ENCODE data around the gene SIL1.
"Not testable (repeated sequence)": the region's sequence is repeated elsewhere in the genome, so short reads cannot be mapped to it uniquely, and the experiment has no call there.

Gene SIL1

DNA sequence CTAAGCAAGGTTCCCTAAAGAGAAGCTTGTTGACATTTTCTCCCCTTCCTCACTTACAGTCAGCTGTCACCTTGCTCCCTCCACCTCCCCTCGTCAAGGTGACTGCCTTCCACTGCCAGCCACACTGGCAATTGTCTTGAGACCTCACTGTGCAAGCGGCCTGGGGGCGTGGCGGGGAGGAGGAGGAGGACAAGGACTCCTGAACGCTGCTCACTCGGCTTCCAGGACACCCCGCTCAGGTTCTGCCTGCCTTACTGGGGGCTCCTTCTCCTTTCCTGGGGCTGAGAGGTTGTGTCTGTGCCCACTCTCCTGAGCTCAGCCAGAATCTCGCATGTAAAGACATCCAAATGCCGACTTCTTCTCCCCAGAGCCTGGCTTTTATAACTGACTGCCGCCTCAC, 262.7 kb downstream of the SIL1 start:
- no peak for DNase-seq

GRCh38 chr5:138934971-138935370, 263.2 kb downstream of the SIL1 start:
- no peak for DNase-seq

DNA sequence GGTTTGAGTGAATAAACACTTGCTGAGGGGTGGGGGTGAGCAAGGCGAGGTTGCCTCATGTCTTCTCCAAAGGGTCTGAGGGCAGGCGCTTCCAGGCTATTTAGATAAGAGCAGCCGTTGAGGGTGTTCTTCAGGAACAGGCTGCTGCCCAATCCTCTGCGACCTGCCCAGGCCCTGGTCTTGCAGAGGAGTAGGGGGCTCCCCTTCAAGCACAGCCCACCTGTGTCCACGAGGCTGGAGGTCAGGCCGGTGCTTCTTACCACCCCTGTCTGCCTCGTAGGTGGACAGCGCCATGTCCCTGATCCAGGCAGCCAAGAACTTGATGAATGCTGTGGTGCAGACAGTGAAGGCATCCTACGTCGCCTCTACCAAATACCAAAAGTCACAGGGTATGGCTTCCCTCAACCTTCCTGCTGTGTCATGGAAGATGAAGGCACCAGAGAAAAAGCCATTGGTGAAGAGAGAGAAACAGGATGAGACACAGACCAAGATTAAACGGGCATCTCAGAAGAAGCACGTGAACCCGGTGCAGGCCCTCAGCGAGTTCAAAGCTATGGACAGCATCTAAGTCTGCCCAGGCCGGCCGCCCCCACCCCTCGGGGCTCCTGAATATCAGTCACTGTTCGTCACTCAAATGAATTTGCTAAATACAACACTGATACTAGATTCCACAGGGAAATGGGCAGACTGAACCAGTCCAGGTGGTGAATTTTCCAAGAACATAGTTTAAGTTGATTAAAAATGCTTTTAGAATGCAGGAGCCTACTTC, 264.5 kb downstream of the SIL1 start:
- no peak for DNase-seq

DNA sequence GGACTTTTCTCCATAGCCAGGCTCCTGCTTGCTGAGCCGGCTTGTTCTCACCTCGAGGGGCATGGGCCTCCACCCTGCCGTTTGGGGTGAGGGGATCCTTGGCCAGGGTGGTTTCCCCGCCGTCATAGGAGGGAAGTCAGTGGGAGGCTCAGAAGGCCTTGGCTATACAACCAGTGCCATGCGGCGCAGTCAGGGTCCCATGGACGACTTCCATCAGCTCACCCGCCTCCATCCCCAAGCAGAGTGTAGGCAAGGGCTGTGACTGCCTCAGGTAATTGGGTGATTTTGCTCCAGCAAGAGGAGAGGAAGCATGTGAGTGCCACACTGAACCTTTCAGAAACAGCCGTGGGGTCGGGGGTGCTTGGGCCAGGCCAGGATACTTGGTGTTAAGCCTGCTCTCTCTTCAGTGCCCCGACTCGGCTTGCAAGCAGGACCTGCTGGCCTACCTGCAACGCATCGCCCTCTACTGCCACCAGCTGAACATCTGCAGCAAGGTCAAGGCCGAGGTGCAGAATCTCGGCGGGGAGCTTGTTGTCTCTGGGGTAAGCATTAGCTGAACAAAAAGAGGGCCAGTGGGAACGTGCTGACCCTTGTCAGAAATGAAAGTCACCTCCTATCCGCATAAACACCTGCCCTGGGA, 265.9 kb downstream of the SIL1 start:
- DNase-seq = no peak

- DNase-seq = no peak
These were observed 267.6 kb downstream of the SIL1 start for GRCh38 chr5:138930371-138931097.

DNA sequence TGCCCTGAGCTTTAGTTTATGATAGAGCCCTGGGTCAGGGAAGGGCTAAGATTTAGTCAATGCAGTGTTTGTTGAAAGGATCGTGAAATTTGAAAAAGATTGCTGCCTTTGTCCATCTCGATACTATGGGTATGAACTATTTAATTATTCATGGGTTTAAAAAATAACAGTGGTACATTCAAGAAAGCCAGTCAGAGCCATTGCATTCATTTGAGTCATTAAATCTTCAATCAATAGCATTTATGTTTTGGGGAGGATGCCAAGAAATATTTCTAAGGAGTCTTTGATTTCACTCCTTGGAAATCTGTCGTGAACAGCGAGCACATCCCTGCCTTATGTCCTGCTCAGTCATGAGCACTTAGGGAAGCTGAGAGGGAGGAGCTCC, 268.6 kb downstream of the SIL1 start:
- no peak for DNase-seq

DNA sequence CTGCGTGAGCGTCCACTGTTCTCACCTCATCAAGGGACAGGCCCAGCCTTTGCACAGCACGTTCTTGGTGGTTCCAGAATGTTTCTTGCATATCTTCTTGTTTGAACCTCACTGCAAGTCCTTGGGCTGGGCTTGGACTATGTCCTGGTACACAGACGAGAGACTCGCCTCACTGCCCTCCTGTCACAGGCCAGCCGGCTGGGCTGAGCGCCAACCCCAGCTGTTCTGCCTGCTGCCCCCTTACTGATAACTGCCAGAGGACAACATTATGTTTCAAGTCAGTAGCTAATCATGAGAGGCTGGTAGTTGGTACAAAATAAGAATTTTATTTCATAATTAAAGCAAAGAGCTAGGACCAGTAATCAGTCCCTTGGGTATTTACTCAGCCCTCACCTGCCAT, 270.2 kb downstream of the SIL1 start:
- DNase-seq = no peak

DNA sequence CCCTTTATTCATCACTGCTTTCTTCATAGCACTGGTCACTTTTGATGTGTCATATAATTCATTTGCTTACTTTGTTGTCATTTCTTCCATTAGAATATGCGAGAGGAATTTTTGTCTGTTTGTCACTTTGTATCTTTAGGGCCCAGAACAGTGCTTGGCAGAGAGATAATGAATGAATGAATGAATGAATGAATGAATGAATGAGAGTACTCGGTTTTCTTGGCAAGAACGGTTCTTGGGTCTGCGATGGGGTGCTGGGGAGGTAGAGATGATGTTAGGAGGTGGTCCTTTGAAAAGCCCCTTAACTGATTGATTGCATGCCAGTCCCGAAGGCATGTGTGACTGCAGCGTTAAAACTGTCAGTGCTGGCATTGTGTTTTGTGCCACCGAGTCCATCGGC, 270.6 kb downstream of the SIL1 start:
- no peak for DNase-seq

DNA sequence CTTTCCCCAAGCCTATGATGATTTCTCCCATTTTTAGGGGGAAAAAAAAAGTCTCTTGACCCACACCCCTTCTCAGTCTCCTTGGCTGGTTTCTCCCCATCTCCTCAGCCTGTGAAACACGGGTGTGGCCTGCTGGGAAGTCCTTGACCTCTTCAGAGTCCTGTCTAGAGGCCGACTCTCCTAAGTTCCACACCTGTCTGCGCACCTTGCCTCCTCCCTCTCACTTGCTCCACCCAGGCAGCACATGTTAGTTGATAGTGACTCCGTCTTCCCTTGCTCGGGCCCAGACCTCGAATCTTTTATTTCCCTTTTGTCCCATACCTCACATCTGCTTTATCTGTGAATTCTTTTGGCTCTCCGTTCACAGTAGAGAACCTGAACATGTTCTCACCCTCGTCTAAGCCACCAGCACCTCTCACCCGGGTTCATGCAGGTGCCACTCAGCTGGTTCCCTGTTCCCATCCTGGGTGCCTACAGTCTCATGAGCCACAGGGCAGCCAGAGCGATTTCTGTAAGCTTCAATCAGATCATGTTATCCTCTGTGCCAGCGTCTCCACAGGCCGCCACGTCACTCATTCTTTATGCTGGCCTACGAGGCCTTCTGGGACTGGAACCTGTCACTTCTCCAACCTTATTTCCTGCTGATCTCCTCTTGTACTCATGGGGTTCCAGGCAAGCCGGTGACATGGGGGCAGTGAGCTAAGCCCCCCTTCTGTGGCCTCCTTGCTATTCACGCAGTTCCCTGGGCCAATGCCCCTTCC, 271.3 kb downstream of the SIL1 start:
- DNase-seq = no peak

GRCh38 chr5:138926257-138926656, 271.9 kb downstream of the SIL1 start:
- DNase-seq = no peak

- DNase-seq = no peak
These were observed 273.0 kb downstream of the SIL1 start for GRCh38 chr5:138925090-138925635.

DNA sequence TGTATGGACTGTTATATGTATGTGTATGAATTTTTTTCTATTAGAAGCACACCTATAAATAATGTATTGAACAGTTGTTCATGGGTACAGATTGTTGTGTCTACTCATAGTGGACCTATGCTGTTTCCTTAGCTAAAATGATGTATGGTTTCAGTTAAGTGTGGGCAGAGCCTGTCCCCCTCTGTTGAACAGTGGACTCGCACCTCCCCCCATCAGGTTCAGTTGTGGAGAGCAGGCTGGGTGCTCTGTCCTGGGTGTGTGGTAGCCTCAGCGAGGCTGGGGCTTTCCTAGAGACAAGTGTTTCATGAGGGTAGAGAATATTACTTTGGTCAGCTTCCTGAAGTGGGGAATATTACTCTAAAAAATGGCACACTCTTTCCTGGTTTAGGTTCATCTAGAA, 275.7 kb downstream of the SIL1 start:
- no peak for DNase-seq

GRCh38 chr5:138921362-138921761, 276.8 kb downstream of the SIL1 start:
- not testable (repeated sequence) for DNase-seq

- DNase-seq = no peak
These were observed 278.0 kb downstream of the SIL1 start for GRCh38 chr5:138920181-138920580.

- no peak for DNase-seq
These were observed 279.5 kb downstream of the SIL1 start for GRCh38 chr5:138918686-138919085.

- DNase-seq = no peak
These were observed 283.8 kb downstream of the SIL1 start for GRCh38 chr5:138914338-138914737.

DNA sequence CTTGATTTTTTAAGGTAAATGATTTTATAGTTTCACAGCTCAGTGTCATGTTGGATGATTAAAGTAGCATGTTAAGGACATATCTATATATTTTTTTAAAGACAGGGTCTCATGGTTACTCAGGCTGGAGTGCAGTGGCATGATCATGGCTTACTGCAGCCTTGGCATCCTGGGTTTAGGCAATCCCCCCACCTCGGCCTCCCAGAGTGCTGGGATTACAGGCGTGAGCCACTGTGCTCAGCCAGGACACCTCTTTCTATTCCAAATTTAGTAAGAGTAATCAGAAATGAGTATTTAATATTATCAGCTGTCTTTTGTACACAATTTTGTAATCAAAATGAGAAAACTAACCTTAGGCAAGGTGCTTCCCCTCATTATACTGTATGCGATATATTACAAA, 284.4 kb downstream of the SIL1 start:
- DNase-seq = no peak

GRCh38 chr5:138912093-138912492, 286.1 kb downstream of the SIL1 start:
- no peak for DNase-seq

GRCh38 chr5:138911441-138911840, 286.7 kb downstream of the SIL1 start:
- no peak for DNase-seq

DNA sequence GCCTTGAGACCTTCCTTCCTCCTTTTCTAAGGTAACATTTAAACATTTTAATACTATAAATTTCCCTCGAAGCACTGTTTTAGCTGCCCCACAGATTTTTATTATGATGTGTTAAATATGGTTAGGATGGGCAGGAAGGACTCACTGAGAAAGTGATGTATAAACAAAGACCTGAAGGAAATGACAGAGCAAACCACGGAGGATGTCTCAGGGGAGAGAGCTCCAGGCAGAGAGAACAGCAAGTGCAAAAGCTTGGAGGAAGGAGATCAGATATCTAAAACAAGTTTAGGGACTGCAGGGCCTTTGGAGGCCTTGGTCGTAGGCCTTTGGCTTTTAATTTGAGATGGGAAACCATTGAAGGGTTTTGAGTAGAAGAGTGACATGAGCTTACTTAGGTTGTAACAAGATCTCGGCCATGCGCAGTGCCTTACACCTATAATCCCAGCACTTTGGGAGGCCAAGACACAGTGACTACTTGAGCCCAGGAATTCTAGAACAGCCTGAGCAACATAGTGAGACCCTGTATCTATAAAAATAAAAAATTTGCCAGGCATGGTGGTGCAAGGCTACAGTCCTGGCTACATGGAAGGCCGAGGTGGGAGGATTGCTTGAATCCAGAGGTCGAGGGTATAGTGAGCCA, 287.5 kb downstream of the SIL1 start:
- DNase-seq = no peak

GRCh38 chr5:138909734-138910133, 288.4 kb downstream of the SIL1 start:
- no peak for DNase-seq

DNA sequence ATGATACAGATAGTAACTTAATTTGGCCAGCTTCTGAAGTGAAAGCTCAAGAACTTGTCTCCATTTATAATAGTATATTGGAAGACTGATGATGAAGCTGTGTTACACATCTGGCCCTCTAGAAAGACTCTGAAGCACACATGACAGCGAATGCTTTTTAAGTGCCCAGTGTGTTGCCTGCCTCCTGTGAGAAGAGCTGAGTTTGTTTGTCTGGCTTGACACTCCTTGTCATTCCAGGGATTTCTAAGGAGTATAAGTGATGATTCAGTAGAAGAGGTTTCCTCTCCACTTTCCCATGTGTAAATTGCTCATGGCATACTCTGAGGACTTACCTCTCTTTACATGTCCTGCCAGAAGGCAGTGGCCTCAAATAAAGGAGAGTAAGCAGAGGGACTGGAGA, 292.6 kb downstream of the SIL1 start:
- DNase-seq = no peak
